ENCODE results near the gene MYBPC2.

Gene MYBPC2

GRCh38 chr19:50479761-50480251, 47.1 kb downstream of the MYBPC2 start:
- Histone ChIP-seq H3F3A (ENCODE audit: insufficient read depth, low read length) (no peaks in the 10 kb centered on the region), H2AFZ (ENCODE audit: low read length) (no peak overlapping the region), H3K79me2 (ENCODE audit: insufficient read depth, low read length) (no peaks in the 10 kb centered on the region), H3K9ac (ENCODE audit: low read length) (no peak overlapping the region), H3K9me3 (ENCODE audit: low read length) (peaks cover 5% of the 10 kb centered on the region), H3K4me2 (ENCODE audit: low read length) (no peak overlapping the region), H3K36me3 (ENCODE audit: insufficient read depth, low read length) (peaks cover 69% of the 10 kb centered on the region), H3K4me3 (ENCODE audit: low read depth, low read length, poor library complexity, severe bottlenecking) (no peak overlapping the region), H4K20me1 (ENCODE audit: insufficient read depth, low read length) (no peaks in the 10 kb centered on the region), H3K4me1 (ENCODE audit: insufficient read depth, low read length, severe bottlenecking) (peaks cover 11% of the 10 kb centered on the region), H3K27ac (ENCODE audit: low read depth, low read length, poor library complexity, severe bottlenecking) (no peak overlapping the region), H3K9me2 (ENCODE audit: low read depth, low read length) (no peaks in the 10 kb centered on the region), H3K27me3 (ENCODE audit: insufficient read depth, low read length) (no peaks in the 10 kb centered on the region)
- TF ChIP-seq EZH2 (IDR thresholded peaks at IDR 0.05; ENCODE audit: borderline replicate concordance, low read length) (no peak), CTCF (IDR thresholded peaks at IDR 0.05; ENCODE audit: low read length) (no peak)

GRCh38 chr19:50480281-50481111, 47.8 kb downstream of the MYBPC2 start:
- Histone ChIP-seq H3K27ac (ENCODE audit: low read depth, low read length, poor library complexity, severe bottlenecking) (no peak overlapping the region), H3K9ac (ENCODE audit: low read length) (no peak overlapping the region), H3K4me1 (ENCODE audit: insufficient read depth, low read length, severe bottlenecking) (peaks cover 11% of the 10 kb centered on the region), H3K9me3 (ENCODE audit: low read length) (peaks cover 5% of the 10 kb centered on the region), H4K20me1 (ENCODE audit: insufficient read depth, low read length) (no peaks in the 10 kb centered on the region), H3K36me3 (ENCODE audit: insufficient read depth, low read length) (peaks cover 76% of the 10 kb centered on the region), H3K4me2 (ENCODE audit: low read length) (no peak overlapping the region), H3K4me3 (ENCODE audit: low read depth, low read length, poor library complexity, severe bottlenecking) (no peak overlapping the region), H2AFZ (ENCODE audit: low read length) (no peak overlapping the region), H3K9me2 (ENCODE audit: low read depth, low read length) (no peaks in the 10 kb centered on the region), H3K27me3 (ENCODE audit: insufficient read depth, low read length) (no peaks in the 10 kb centered on the region), H3K79me2 (ENCODE audit: insufficient read depth, low read length) (no peaks in the 10 kb centered on the region), H3F3A (ENCODE audit: insufficient read depth, low read length) (no peaks in the 10 kb centered on the region)
- TF ChIP-seq EZH2 (IDR thresholded peaks at IDR 0.05; ENCODE audit: borderline replicate concordance, low read length) (no peak), CTCF (IDR thresholded peaks at IDR 0.05; ENCODE audit: low read length) (no peak)

- Histone ChIP-seq H3K36me3 (ENCODE audit: insufficient read depth, low read length) (peaks cover 87% of the 10 kb centered on the region), H3K9me3 (ENCODE audit: low read length) (peaks cover 11% of the 10 kb centered on the region), H3K4me1 (ENCODE audit: insufficient read depth, low read length, severe bottlenecking) (peaks cover 11% of the 10 kb centered on the region), H3K79me2 (ENCODE audit: insufficient read depth, low read length) (no peaks in the 10 kb centered on the region), H3K9ac (ENCODE audit: low read length) (no peak overlapping the region), H3K4me3 (ENCODE audit: low read depth, low read length, poor library complexity, severe bottlenecking) (no peak overlapping the region), H3K27ac (ENCODE audit: low read depth, low read length, poor library complexity, severe bottlenecking) (no peak overlapping the region), H4K20me1 (ENCODE audit: insufficient read depth, low read length) (no peaks in the 10 kb centered on the region), H2AFZ (ENCODE audit: low read length) (no peak overlapping the region), H3F3A (ENCODE audit: insufficient read depth, low read length) (no peaks in the 10 kb centered on the region), H3K4me2 (ENCODE audit: low read length) (no peak overlapping the region), H3K9me2 (ENCODE audit: low read depth, low read length) (no peaks in the 10 kb centered on the region), H3K27me3 (ENCODE audit: insufficient read depth, low read length) (no peaks in the 10 kb centered on the region; the same call in 1 of the 2 replicates)
- TF ChIP-seq EZH2 (IDR thresholded peaks at IDR 0.05; ENCODE audit: borderline replicate concordance, low read length): no peak
These were observed 48.9 kb downstream of the MYBPC2 start for GRCh38 chr19:50481351-50482149.

Data from OCI-LY1 (cell line).